ENCODE results near the gene ATAD3B. TPM values are rescaled to one million over a fixed set of nuclear protein-coding genes. Genes with fewer than 3 reads are reported as not detected.
"Not testable (repeated sequence)": the region's sequence is repeated elsewhere in the genome, so short reads cannot be mapped to it uniquely, and the experiment has no call there.

The ATAD3B gene
- total RNA-seq, 1 experiment from 2014 or later = 46.9 TPM

DNA sequence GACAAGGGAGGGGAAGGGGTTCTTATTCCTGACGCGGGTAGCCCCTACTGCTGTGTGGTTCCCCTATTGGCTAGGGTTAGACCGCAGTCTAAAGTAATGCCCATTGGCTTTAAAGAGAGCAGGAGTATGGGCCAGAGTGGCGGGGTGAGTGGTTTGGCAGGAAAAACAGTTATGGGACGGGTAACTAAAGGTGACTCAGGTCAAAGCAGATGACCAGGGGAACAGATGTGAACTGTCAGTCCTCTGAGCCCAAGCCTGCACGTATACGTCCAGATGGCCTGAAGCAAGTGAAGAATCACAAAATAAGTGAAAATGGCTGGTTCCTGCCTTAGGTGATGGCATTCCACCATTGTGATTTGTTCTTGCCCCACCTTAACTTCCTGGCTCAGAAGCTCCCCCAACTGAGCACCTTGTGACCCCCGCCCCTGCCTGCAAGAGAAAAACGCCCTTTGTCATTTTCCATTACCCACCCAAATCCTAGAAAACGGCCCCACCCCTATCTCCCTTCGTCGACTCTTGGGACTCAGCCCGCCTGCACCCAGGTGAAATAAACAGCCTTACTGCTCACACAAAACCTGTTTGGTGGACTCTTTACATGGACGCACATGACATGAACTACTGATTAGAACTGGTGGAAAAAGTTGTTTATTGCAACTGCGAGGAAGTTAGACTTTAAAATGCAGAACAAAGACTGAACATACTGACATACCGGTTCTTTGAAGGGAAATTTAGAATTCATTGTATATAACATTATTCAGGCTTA is 758 bp upstream of the ATAD3B start:
- no TSS peak for BruUV-seq (replicated peaks)
- H3K27me3 Mint-ChIP-seq (ENCODE audit: insufficient read depth, unreplicated experiment) = no peaks in the 10 kb centered on the region
- peaks cover 6% of the 10 kb centered on the region for H3K4me1 Mint-ChIP-seq (ENCODE audit: insufficient read depth, unreplicated experiment)
- peak overlapping the region; percentile 80 for H3K27ac Mint-ChIP-seq (ENCODE audit: low read depth, unreplicated experiment)
- H3K4me3 Mint-ChIP-seq (ENCODE audit: unreplicated experiment) = peak overlapping the region; percentile 88
- intact Hi-C loops (cut with micrococcal nuclease) = no loop called here
- peaks cover 14% of the 10 kb centered on the region for H3K36me3 Mint-ChIP-seq (ENCODE audit: insufficient read depth, unreplicated experiment)
- peak; percentile 20 for DNase-seq (ENCODE audit: unreplicated experiment)
- TF ChIP-seq, protein P1, sequence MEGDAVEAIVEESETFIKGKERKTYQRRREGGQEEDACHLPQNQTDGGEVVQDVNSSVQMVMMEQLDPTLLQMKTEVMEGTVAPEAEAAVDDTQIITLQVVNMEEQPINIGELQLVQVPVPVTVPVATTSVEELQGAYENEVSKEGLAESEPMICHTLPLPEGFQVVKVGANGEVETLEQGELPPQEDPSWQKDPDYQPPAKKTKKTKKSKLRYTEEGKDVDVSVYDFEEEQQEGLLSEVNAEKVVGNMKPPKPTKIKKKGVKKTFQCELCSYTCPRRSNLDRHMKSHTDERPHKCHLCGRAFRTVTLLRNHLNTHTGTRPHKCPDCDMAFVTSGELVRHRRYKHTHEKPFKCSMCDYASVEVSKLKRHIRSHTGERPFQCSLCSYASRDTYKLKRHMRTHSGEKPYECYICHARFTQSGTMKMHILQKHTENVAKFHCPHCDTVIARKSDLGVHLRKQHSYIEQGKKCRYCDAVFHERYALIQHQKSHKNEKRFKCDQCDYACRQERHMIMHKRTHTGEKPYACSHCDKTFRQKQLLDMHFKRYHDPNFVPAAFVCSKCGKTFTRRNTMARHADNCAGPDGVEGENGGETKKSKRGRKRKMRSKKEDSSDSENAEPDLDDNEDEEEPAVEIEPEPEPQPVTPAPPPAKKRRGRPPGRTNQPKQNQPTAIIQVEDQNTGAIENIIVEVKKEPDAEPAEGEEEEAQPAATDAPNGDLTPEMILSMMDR (IDR thresholded peaks at IDR 0.05; ENCODE audit: unreplicated experiment) = no peak
- POLR2A ChIA-PET = interaction anchor here (0.7 to 1.5 kb wide), 8 partner anchors 20 to 175 kb away, joined by 3 to 4 read pairs (median 3); partner anchors contain the start of genes AURKAIP1 and CCNL2
- CTCF ChIA-PET = interaction anchor here (0.6 kb wide), 1 partner anchor 91 kb away, joined by 3 read pairs; no protein-coding TSS in a partner anchor
- no peaks in the 10 kb centered on the region for H3K9me3 Mint-ChIP-seq (ENCODE audit: unreplicated experiment)

DNA sequence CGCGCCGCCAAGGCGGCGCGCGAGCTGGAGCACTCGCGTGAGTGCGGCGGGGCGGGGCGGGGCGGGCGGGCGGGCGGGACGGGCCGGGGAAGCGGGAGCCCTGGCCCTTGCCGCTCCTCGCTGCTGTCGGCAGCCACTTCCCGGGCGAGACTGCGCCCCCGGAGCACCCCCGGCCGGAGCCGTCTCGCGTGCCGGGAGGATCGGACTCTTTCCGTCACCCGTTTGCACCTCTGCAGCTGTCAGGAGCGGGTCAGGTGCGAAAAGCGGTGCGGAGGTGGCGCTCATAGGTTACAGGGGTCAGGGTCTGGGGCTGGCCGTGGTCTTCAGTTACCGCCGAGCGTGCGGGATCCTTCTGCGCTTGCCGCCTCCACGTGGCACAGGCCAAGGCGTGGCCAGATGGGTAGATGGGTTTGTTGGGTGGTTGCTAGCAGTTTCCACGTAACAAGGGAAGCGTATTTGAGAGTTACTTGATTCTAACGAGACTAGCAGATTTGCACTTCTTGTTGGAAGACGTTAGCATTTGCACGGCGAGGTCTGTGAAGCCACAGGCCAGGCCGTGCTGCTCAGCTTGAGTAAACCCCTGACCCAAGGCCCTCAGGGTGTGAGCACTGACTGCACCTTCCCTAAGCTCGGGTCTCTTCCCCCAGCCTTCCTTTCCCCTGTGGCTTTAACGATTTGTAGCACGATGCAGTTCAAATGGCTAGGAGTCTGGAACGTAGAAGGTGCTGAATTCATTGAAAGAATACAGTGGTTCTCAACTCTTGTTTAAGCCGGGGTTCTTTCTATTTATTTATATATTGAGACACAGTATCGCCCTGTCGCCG is 700 bp downstream of the ATAD3B start:
- peak; percentile 12 for DNase-seq (ENCODE audit: unreplicated experiment)
- intact Hi-C loops (cut with micrococcal nuclease); H3K4me1 Mint-ChIP-seq (ENCODE audit: insufficient read depth, unreplicated experiment); H3K27me3 Mint-ChIP-seq (ENCODE audit: insufficient read depth, unreplicated experiment); CTCF ChIA-PET; H3K9me3 Mint-ChIP-seq (ENCODE audit: unreplicated experiment): not testable (repeated sequence)
- Mint-ChIP-seq H3K4me3 (ENCODE audit: unreplicated experiment) (peak overlapping the region; percentile 88), H3K36me3 (ENCODE audit: insufficient read depth, unreplicated experiment) (peaks cover 18% of the 10 kb centered on the region), H3K27ac (ENCODE audit: low read depth, unreplicated experiment) (peak overlapping the region; percentile 12)
- POLR2A ChIA-PET = interaction anchor here (1.0 kb wide), 1 partner anchor 76 kb away, joined by 3 read pairs; no protein-coding TSS in a partner anchor
- BruUV-seq (replicated peaks) = TSS peak; percentile 65

DNA sequence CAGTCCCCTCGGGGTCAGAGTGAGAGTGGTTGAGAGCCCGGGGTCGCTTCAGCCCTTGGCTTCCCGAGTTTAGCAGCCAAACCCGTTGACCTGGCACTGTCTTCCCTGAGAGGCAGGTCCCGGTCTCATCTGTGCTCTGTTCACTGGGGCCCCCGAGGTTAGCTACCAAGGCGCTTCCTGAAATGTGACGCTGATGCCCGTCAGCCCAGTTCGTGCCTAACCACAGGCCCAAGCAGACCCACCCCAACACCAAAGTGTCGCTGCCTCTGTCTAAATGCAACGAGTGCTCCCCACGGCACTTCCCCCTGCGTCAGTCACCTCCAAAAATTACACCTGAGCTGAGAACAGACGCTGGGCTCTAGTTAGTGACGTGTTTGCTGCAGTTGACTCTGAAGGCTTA is 4.4 kb downstream of the ATAD3B start:
- H3K27ac Mint-ChIP-seq (ENCODE audit: low read depth, unreplicated experiment); intact Hi-C loops (cut with micrococcal nuclease); H3K4me3 Mint-ChIP-seq (ENCODE audit: unreplicated experiment); H3K27me3 Mint-ChIP-seq (ENCODE audit: insufficient read depth, unreplicated experiment); DNase-seq (ENCODE audit: unreplicated experiment); H3K4me1 Mint-ChIP-seq (ENCODE audit: insufficient read depth, unreplicated experiment); BruUV-seq (replicated peaks); H3K9me3 Mint-ChIP-seq (ENCODE audit: unreplicated experiment); CTCF ChIA-PET: not testable (repeated sequence)
- POLR2A ChIA-PET = interaction anchor here (1.2 kb wide), 1 partner anchor 29 kb away, joined by 4 read pairs; no protein-coding TSS in a partner anchor
- H3K36me3 Mint-ChIP-seq (ENCODE audit: insufficient read depth, unreplicated experiment) = peaks cover 38% of the 10 kb centered on the region

DNA sequence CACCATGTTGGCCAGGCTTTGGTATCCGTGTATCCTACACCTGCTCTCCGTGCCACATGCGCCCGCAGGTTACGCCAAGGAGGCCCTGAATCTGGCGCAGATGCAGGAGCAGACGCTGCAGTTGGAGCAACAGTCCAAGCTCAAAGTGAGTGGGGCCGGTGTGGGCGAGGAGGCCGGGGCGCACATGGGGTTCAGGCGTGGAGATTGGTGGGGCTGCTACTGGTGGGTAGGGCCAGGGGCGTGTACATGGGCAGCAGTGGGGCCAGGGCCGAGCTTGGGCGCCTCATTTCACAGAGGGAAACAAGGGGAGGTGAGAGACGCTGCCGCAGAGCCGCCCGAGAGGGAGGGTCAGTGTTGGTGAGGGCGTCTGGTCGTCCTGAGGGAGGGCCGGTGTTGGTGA is 5.6 kb downstream of the ATAD3B start:
- no peak for DNase-seq (ENCODE audit: unreplicated experiment)
- CTCF ChIA-PET = interaction anchor here (0.7 kb wide), 1 partner anchor 104 kb away, joined by 4 read pairs; no protein-coding TSS in a partner anchor
- Mint-ChIP-seq H3K9me3 (ENCODE audit: unreplicated experiment) (no peaks in the 10 kb centered on the region), H3K27ac (ENCODE audit: low read depth, unreplicated experiment) (no peak overlapping the region), H3K4me1 (ENCODE audit: insufficient read depth, unreplicated experiment) (peaks cover 6% of the 10 kb centered on the region), H3K4me3 (ENCODE audit: unreplicated experiment) (no peak overlapping the region), H3K27me3 (ENCODE audit: insufficient read depth, unreplicated experiment) (no peaks in the 10 kb centered on the region), H3K36me3 (ENCODE audit: insufficient read depth, unreplicated experiment) (peaks cover 38% of the 10 kb centered on the region)
- intact Hi-C loops (cut with micrococcal nuclease) = no loop called here
- BruUV-seq (replicated peaks) = no TSS peak
- TF ChIP-seq, protein P1 (IDR thresholded peaks at IDR 0.05; ENCODE audit: unreplicated experiment) = no peak
- POLR2A ChIA-PET = interaction anchor here (1.2 kb wide), 1 partner anchor 28 kb away, joined by 4 read pairs; no protein-coding TSS in a partner anchor

All from MCF 10A (cell line).